HG02973 (cell line): Measurements from ENCODE around the gene LAMA1.

ENCODE experiments used
- ATAC-seq: cut with Tn5 transposase; IDR thresholded peaks from one replicate; pipeline ENCODE4 v1.9.1; 2021; ENCODE audit warnings: moderate library complexity; ENCODE audit not compliant: unreplicated experiment

LAMA1 gene

DNA sequence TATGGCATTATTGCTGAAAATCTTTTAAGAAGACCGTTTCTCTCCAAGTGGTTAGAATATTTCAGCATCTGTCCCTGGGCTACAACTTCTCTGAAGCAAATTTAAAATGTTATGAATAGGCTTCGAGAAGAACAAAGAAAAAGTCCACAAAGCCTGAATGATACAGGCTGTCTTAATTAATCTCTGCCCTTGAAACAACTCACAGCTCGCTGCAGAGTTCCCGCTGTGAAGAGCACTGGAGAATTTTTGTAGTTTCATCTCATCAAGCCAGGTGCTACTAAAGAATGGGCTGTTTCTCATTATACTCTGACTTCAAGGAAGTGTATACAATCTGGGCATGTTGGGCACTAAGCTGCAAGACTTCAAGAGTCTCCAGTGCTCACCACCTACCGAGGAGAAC, 67.6 kb downstream of the LAMA1 start:
- no peak for ATAC-seq

DNA sequence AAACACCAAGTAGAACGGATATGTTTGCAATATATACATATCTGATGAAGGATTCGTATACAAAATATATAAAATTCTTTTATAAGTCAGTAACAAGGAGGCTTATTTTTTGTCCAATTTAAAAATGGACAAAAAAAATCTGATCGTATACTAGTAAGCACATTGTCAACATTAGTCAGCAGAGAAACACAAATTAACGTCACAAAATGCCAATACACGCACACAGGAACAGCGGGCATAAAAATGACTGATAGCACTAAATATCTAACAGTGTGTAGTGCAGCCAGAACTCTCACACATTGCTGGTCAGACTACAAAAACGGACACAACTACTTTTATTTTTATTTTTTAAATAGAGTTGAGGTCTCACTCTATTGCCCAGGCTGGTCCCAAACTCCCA, 69.5 kb downstream of the LAMA1 start:
- no peak for ATAC-seq

GRCh38 chr18:7047336-7047735, 70.3 kb downstream of the LAMA1 start:
- no peak for ATAC-seq

DNA sequence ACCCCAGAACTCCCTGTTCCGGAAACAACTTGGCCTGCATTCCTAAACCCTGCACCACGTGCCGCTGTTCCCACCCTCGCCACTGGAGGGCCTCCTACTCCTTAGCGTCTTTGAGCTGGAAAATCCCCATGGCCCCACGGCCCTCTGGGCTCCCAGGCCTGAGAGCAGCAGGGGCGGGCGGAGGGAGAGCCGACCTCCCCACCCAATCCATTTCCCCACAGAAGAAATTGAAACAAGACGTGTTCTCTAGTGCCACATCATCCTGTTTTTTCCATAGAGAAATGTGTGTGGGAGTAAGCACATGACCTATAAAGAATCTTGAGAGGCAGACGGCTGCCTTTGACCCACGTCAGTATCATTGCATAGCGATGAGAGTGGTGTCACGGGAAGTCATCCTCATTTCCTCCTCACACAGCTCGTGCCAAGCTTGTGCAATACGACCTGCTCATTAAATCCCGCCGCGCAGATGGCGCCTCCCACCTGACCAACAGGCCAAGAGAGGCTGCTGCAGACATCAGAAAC, 79.2 kb downstream of the LAMA1 start:
- ATAC-seq, result no peak

GRCh38 chr18:7037470-7037869, 80.1 kb downstream of the LAMA1 start:
- ATAC-seq, result no peak

DNA sequence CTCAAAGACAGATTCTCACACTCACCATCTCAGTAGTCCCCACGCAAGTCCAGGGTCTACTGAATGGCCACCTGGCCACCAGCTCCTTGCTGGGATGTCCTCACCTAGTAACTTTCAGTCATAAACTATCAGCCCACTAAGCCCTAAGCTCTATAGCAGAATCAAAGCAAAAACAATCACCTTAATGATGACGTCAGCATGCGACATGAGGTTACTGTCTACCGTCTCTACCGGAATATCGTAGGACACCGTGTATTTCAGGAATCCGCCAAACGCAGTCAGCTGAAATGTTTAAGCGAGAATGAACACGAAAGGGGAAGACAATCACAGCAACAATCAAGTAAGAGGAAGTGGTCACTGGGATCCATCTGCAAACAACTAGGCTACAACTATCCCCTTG, 81.8 kb downstream of the LAMA1 start:
- ATAC-seq, result no peak

DNA sequence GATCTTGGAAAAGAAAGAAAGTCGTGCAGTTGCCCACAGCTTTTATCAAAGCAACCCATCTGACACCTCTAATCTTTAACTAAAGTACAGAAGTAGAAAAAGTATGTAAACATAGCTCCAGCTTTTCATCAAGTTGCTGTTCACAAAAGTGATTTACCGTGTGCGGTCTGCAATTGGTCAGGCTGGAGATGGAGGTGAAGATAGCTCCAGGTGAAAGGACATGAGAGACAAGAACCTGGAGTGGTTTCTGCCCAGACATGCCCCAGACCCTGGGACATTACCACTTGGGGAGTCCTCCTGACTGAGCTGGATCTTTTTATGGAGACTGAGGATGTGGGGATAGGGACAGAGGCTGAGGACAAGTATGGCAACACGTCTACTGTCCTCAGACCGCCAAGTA, 82.7 kb downstream of the LAMA1 start:
- ATAC-seq, result no peak

- ATAC-seq, result no peak
These were observed 85.1 kb downstream of the LAMA1 start for GRCh38 chr18:7032537-7032936.

DNA sequence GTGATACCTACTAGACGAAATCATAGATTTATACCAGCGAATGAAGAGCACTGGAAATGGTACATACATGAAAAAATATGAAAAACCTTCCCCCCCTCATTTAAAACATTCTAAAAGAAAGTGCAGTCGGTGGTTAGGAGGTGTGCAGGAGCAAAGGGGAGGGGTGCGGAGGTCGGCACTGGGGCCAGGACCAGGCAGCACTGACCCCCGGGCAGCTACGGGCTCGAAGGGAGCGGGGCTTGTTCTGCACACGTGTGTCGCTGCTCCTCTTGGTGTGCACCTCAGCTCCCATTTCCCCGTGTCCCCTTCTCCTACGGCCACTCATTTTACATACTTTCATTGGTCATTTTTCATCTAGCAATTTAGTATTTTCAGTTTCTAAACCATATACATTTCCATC, 89.0 kb downstream of the LAMA1 start:
- no peak for ATAC-seq

DNA sequence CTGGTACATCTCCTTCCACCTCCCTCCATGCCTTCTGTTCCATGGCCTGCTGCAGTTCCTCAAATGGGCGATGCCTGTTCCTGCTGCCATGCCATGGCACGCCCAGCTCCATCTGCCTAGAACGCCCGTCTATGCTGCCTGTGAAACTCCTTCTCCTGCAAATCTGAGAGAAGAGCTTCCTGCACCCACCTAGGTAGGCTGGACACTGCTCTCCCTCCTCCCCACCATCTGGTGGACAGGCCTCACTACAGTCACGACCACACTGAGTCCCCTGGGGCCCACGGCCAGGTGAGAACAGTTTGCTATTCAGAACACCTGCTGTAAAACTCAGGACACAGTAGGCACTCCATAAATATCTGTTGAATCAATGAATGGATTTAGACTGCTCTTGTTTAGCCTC, 92.4 kb downstream of the LAMA1 start:
- ATAC-seq, result no peak

DNA sequence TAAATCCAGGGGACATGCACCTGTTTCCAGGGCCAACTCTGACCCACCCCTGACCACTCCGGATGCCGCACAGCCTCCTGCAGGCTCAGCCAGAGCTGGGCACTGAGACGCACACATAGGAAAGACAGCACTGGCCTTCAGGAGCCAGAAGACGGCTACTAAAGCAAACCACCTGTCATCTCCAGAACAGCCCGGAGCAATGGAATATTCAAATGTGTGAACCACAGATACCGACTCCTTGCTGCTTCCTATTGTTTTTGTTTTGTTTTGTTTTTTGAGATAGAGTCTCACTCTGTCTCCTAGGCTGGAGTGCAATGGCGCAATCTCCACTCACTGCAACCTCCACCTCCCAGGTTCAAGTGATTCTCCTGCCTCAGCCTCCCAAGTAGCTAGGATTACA, 94.0 kb downstream of the LAMA1 start:
- no peak for ATAC-seq

- no peak for ATAC-seq
These were observed 94.5 kb downstream of the LAMA1 start for GRCh38 chr18:7023063-7023580.

DNA sequence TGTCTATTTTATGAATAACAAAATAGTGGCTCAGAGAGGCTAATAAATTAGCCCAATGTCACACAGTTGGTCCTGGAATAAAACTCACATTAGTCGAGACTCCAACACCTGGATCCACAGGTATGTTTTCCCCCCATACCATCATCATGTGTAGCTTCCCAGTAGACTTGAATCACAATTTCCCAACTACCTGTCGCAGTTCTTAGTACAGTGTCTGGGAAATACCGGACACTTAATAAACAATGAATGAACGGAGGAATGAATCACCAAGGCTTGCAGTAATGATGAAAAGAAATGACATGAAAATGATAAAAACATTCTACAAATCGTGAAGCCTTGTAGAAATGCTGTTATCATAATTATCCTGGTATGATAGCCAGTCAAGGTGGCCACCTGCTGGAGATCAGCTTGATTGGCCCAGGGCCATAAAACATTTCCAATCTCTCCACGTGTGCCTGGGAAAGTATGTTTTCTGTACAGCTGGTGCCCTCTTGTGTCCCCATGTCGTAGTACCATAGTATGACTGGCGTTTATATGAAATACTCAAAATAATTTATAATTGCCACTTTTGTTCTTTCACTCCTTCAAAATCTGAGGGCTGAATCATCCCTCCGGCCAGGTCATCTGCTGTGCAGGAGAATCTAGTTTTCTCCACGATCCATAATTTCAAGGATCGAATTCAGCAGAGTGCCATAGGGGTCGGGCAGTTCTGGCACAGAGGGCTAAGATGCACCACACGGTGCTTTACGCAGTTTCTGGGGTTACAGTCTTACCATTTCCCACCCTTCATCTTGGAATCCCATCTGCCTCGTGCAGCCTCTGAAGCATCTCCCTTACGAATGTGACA, 95.4 kb downstream of the LAMA1 start:
- no peak for ATAC-seq

GRCh38 chr18:7020995-7021777, 96.4 kb downstream of the LAMA1 start:
- ATAC-seq, result no peak

- no peak for ATAC-seq
These were observed 100.6 kb downstream of the LAMA1 start for GRCh38 chr18:7017013-7017412.

GRCh38 chr18:7011142-7011541, 106.5 kb downstream of the LAMA1 start:
- no peak for ATAC-seq

DNA sequence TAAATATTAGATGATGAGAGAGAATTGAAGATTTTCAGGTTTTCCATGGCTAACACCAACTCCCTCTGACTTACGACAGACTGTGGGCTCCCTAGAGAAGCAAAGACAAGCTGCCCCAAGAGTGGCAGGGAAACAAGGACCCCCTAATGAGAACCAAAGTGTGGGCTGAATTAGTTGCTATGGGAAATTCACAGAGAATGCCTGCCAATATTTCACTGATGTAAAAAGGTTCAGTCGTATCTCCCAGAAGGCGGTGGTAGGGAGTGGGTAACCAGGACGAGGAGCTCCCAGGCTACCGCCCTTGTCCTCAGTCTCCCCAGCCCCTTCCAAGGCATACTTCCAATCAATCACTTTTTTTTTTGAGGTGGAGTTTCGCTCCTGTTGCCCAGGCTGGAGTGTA, 113.6 kb downstream of the LAMA1 start:
- ATAC-seq, result no peak

GRCh38 chr18:7002107-7002506, 115.5 kb downstream of the LAMA1 start:
- ATAC-seq, result no peak

- ATAC-seq, result no peak
These were observed 117.0 kb downstream of the LAMA1 start for GRCh38 chr18:7000484-7001096.

- no peak for ATAC-seq
These were observed 119.8 kb downstream of the LAMA1 start for GRCh38 chr18:6997808-6998207.

- no peak for ATAC-seq
These were observed 122.7 kb downstream of the LAMA1 start for GRCh38 chr18:6994771-6995430.
